HG02759 (cell line): ENCODE data around the gene MYO9B.
"Not testable (repeated sequence)": the region's sequence is repeated elsewhere in the genome, so short reads cannot be mapped to it uniquely, and the experiment has no call there.

Experiments
- ATAC-seq: cut with Tn5 transposase; IDR thresholded peaks from one replicate; pipeline ENCODE4 v1.9.1; 2021; ENCODE audit warnings: mild to moderate bottlenecking, moderate library complexity; ENCODE audit not compliant: unreplicated experiment

MYO9B gene

GRCh38 chr19:17113127-17113785, 37.7 kb downstream of the MYO9B start:
- no peak for ATAC-seq

- ATAC-seq = no peak
Observed at GRCh38 chr19:17114414-17114831, 38.8 kb downstream of the MYO9B start.

- ATAC-seq = no peak
Observed at GRCh38 chr19:17116996-17117702, 41.6 kb downstream of the MYO9B start.

GRCh38 chr19:17118957-17119356, 43.4 kb downstream of the MYO9B start:
- ATAC-seq = no peak

GRCh38 chr19:17121736-17122293, 46.2 kb downstream of the MYO9B start:
- ATAC-seq = no peak

GRCh38 chr19:17123041-17123440, 47.5 kb downstream of the MYO9B start:
- ATAC-seq = no peak

GRCh38 chr19:17124025-17124424, 48.4 kb downstream of the MYO9B start:
- no peak for ATAC-seq

GRCh38 chr19:17125062-17125727, 49.6 kb downstream of the MYO9B start:
- ATAC-seq = peak; percentile 60

- ATAC-seq = peak; percentile 61
Observed at GRCh38 chr19:17125728-17126677, 50.4 kb downstream of the MYO9B start.

GRCh38 chr19:17127671-17128070, 52.1 kb downstream of the MYO9B start:
- ATAC-seq = no peak

- ATAC-seq = no peak
Observed at GRCh38 chr19:17128403-17128802, 52.8 kb downstream of the MYO9B start.

GRCh38 chr19:17128820-17129219, 53.2 kb downstream of the MYO9B start:
- no peak for ATAC-seq

GRCh38 chr19:17129377-17129776, 53.8 kb downstream of the MYO9B start:
- no peak for ATAC-seq

GRCh38 chr19:17135001-17135853, 59.6 kb downstream of the MYO9B start:
- ATAC-seq = peak; percentile 76

- ATAC-seq = no peak
Observed at GRCh38 chr19:17136021-17136420, 60.4 kb downstream of the MYO9B start.

GRCh38 chr19:17136617-17137016, 61.0 kb downstream of the MYO9B start:
- ATAC-seq = no peak

- no peak for ATAC-seq
Observed at GRCh38 chr19:17137417-17137816, 61.8 kb downstream of the MYO9B start.

- not testable (repeated sequence) for ATAC-seq
Observed at GRCh38 chr19:17138052-17138846, 62.7 kb downstream of the MYO9B start.
